ENCODE data around the gene CELF3.

Gene CELF3

GRCh38 chr1:151721788-151722510 lies 5.3 kb upstream of the CELF3 start:
- in situ Hi-C loops (cut with HindIII; ENCODE audit: low sequenced_read_pairs): loop anchor here (10.0 kb wide), 1 partner anchor 297 kb away; no protein-coding TSS in a partner anchor

GRCh38 chr1:151720974-151721787 lies 4.6 kb upstream of the CELF3 start, which contains the start of gene RIIAD1:
Gene RIIAD1 (plus strand): TSS chr1:151721522. CDS start chr1:151721537, 15 bp downstream.
- in situ Hi-C loops (cut with HindIII; ENCODE audit: low sequenced_read_pairs): loop anchor here (10.0 kb wide), 1 partner anchor 296 kb away; no protein-coding TSS in a partner anchor

- in situ Hi-C loops (cut with HindIII; ENCODE audit: low sequenced_read_pairs): loop anchor here (10.0 kb wide), 1 partner anchor 296 kb away; no protein-coding TSS in a partner anchor
These were observed 4.0 kb upstream of the CELF3 start for GRCh38 chr1:151720554-151720953.

GRCh38 chr1:151720125-151720524 lies 3.5 kb upstream of the CELF3 start:
- in situ Hi-C loops (cut with HindIII; ENCODE audit: low sequenced_read_pairs): loop anchor here (10.0 kb wide), 1 partner anchor 295 kb away; no protein-coding TSS in a partner anchor

GRCh38 chr1:151718666-151719065 lies 2.1 kb upstream of the CELF3 start:
- in situ Hi-C loops (cut with HindIII; ENCODE audit: low sequenced_read_pairs): no loop called here

GRCh38 chr1:151718011-151718431 lies 1.4 kb upstream of the CELF3 start:
- in situ Hi-C loops (cut with HindIII; ENCODE audit: low sequenced_read_pairs): no loop called here

GRCh38 chr1:151716405-151716762 lies 219 bp downstream of the CELF3 start:
- in situ Hi-C loops (cut with HindIII; ENCODE audit: low sequenced_read_pairs): no loop called here

GRCh38 chr1:151715726-151716404 lies 738 bp downstream of the CELF3 start:
- in situ Hi-C loops (cut with HindIII; ENCODE audit: low sequenced_read_pairs): no loop called here

GRCh38 chr1:151714820-151715725 lies 1.5 kb downstream of the CELF3 start:
- in situ Hi-C loops (cut with HindIII; ENCODE audit: low sequenced_read_pairs): no loop called here

GRCh38 chr1:151713874-151714273 lies 2.7 kb downstream of the CELF3 start:
- in situ Hi-C loops (cut with HindIII; ENCODE audit: low sequenced_read_pairs): no loop called here

- in situ Hi-C loops (cut with HindIII; ENCODE audit: low sequenced_read_pairs): no loop called here
These were observed 3.6 kb downstream of the CELF3 start for GRCh38 chr1:151713044-151713443.

- in situ Hi-C loops (cut with HindIII; ENCODE audit: low sequenced_read_pairs): no loop called here
These were observed 4.7 kb downstream of the CELF3 start for GRCh38 chr1:151711951-151712350.

GRCh38 chr1:151711044-151711800 lies 5.4 kb downstream of the CELF3 start:
- in situ Hi-C loops (cut with HindIII; ENCODE audit: low sequenced_read_pairs): no loop called here

- in situ Hi-C loops (cut with HindIII; ENCODE audit: low sequenced_read_pairs): no loop called here
These were observed 6.3 kb downstream of the CELF3 start for GRCh38 chr1:151710187-151710840.

- in situ Hi-C loops (cut with HindIII; ENCODE audit: low sequenced_read_pairs): no loop called here
These were observed 7.7 kb downstream of the CELF3 start for GRCh38 chr1:151708891-151709290.

GRCh38 chr1:151707541-151708065 lies 9.0 kb downstream of the CELF3 start:
- in situ Hi-C loops (cut with HindIII; ENCODE audit: low sequenced_read_pairs): no loop called here

- in situ Hi-C loops (cut with HindIII; ENCODE audit: low sequenced_read_pairs): no loop called here
These were observed 9.9 kb downstream of the CELF3 start for GRCh38 chr1:151706464-151707415.

Measured in DLD1 (cell line).